H1 (cell line): ENCODE data around the gene ITPR1. TPM values are rescaled to one million over a fixed set of nuclear protein-coding genes. Genes with fewer than 3 reads are reported as not detected.

Experiments
- ASH2L ChIP-seq: fragments of 200-600, 300-600 bp; sonication (generic); IDR thresholded peaks from one replicate; pipeline ENCODE4 v1.7.1; 2017; ENCODE audit warnings: low read length
- CBX5 ChIP-seq: fragments of 300-800, 300-1000 bp; sonication (generic); IDR thresholded peaks from 2 replicates; pipeline ENCODE4 v1.7.1; 2016; ENCODE audit warnings: antibody characterized with exemption, low read length, low read depth
- CHD1 ChIP-seq: IDR thresholded peaks from 2 replicates; pipeline ENCODE4 v1.6.1; 2012; ENCODE audit warnings: low read depth, low read length, improper control_type of control experiment
- EGR1 ChIP-seq: IDR thresholded peaks from 2 replicates; pipeline ENCODE4 v1.6.1; 2011; ENCODE audit warnings: low read depth, low read length, borderline replicate concordance
- HDAC2 ChIP-seq, 2 experiments: fragments of 300-600 bp in 1 of 2; sonication (generic) in 1 of 2; IDR thresholded peaks; 2 replicates each; pipeline ENCODE4 v1.6.1; 2011 to 2012; ENCODE audit warnings: low read depth in 2 of 2, low read length in 2 of 2, mild to moderate bottlenecking in 2 of 2, moderate library complexity in 2 of 2, borderline replicate concordance in 1 of 2, inconsistent platforms in 1 of 2
- HDAC6 ChIP-seq: IDR thresholded peaks from one replicate; pipeline ENCODE4 v1.7.1; 2012; ENCODE audit warnings: low read depth, mild to moderate bottlenecking, inconsistent platforms, low read length, moderate library complexity
- POLR2A ChIP-seq, 2 experiments: IDR thresholded peaks; 1 replicate in 1 of 2; 2 replicates in 1 of 2; pipeline ENCODE4 v1.6.1; 2011; ENCODE audit warnings: low read depth in 2 of 2, low read length in 2 of 2, mild to moderate bottlenecking in 2 of 2; ENCODE audit errors: control extremely low read depth in 1 of 2
- SIN3A ChIP-seq, 2 experiments: IDR thresholded peaks in 1 of 2; conservative IDR thresholded peaks in 1 of 2; 2 replicates each; pipeline ENCODE4 v1.6.1; 2011 to 2012; ENCODE audit warnings: low read length in 2 of 2, improper control_type of control experiment in 1 of 2, low read depth in 1 of 2, mild to moderate bottlenecking in 1 of 2
- SP1 ChIP-seq: IDR thresholded peaks from 2 replicates; pipeline ENCODE4 v1.6.1; 2011; ENCODE audit warnings: low read depth, low read length
- TBP ChIP-seq: IDR thresholded peaks from 2 replicates; pipeline ENCODE4 v1.6.1; 2011; ENCODE audit warnings: low read depth, low read length, improper control_type of control experiment
- TEAD4 ChIP-seq: IDR thresholded peaks from 2 replicates; pipeline ENCODE4 v1.6.1; 2012; ENCODE audit warnings: low read depth, low read length, inconsistent platforms, mixed read lengths
- polyA plus RNA-seq, 7 experiments: library from polyadenylated mRNA; depleted of rRNA in 3 of 7; stranded (reverse) in 5 of 7; unstranded in 2 of 7; fragments of >200 nt in 5 of 7; fragments of 200-250 nt in 2 of 7; gene quantifications; 1 replicate in 5 of 7; 2 replicates in 1 of 7; 4 replicates in 1 of 7; pipeline versions ENCODE4 v1.2.1 to v1.2.3, GENCODE V29; 2011 to 2013; ENCODE audit warnings: missing spikeins in 2 of 7, mixed read lengths in 2 of 7
- total RNA-seq: library from RNA; stranded (reverse); fragmentation: NEBNext Ultra II Directional; extraction: Animal tissue kit (Norgen Biotek cat#: 25700); gene quantifications from 2 replicates; pipeline ENCODE4 v1.2.1, GENCODE V29; 2021
- TF ChIP-seq, protein P1 (sequence below): fragments of 300-600 bp; sonication (generic); IDR thresholded peaks from 2 replicates; pipeline ENCODE4 v1.7.1; 2012; ENCODE audit warnings: low read length, moderate library complexity, mild to moderate bottlenecking, inconsistent platforms; ENCODE audit not compliant: insufficient replicate concordance

ITPR1 gene
- total and polyA plus RNA-seq, 2 of the 8 experiments (the other 6 are each of a cell fraction or from before 2014, with no cell fraction given): 2.5 to 16.3 TPM

- TF ChIP-seq, protein P1, sequence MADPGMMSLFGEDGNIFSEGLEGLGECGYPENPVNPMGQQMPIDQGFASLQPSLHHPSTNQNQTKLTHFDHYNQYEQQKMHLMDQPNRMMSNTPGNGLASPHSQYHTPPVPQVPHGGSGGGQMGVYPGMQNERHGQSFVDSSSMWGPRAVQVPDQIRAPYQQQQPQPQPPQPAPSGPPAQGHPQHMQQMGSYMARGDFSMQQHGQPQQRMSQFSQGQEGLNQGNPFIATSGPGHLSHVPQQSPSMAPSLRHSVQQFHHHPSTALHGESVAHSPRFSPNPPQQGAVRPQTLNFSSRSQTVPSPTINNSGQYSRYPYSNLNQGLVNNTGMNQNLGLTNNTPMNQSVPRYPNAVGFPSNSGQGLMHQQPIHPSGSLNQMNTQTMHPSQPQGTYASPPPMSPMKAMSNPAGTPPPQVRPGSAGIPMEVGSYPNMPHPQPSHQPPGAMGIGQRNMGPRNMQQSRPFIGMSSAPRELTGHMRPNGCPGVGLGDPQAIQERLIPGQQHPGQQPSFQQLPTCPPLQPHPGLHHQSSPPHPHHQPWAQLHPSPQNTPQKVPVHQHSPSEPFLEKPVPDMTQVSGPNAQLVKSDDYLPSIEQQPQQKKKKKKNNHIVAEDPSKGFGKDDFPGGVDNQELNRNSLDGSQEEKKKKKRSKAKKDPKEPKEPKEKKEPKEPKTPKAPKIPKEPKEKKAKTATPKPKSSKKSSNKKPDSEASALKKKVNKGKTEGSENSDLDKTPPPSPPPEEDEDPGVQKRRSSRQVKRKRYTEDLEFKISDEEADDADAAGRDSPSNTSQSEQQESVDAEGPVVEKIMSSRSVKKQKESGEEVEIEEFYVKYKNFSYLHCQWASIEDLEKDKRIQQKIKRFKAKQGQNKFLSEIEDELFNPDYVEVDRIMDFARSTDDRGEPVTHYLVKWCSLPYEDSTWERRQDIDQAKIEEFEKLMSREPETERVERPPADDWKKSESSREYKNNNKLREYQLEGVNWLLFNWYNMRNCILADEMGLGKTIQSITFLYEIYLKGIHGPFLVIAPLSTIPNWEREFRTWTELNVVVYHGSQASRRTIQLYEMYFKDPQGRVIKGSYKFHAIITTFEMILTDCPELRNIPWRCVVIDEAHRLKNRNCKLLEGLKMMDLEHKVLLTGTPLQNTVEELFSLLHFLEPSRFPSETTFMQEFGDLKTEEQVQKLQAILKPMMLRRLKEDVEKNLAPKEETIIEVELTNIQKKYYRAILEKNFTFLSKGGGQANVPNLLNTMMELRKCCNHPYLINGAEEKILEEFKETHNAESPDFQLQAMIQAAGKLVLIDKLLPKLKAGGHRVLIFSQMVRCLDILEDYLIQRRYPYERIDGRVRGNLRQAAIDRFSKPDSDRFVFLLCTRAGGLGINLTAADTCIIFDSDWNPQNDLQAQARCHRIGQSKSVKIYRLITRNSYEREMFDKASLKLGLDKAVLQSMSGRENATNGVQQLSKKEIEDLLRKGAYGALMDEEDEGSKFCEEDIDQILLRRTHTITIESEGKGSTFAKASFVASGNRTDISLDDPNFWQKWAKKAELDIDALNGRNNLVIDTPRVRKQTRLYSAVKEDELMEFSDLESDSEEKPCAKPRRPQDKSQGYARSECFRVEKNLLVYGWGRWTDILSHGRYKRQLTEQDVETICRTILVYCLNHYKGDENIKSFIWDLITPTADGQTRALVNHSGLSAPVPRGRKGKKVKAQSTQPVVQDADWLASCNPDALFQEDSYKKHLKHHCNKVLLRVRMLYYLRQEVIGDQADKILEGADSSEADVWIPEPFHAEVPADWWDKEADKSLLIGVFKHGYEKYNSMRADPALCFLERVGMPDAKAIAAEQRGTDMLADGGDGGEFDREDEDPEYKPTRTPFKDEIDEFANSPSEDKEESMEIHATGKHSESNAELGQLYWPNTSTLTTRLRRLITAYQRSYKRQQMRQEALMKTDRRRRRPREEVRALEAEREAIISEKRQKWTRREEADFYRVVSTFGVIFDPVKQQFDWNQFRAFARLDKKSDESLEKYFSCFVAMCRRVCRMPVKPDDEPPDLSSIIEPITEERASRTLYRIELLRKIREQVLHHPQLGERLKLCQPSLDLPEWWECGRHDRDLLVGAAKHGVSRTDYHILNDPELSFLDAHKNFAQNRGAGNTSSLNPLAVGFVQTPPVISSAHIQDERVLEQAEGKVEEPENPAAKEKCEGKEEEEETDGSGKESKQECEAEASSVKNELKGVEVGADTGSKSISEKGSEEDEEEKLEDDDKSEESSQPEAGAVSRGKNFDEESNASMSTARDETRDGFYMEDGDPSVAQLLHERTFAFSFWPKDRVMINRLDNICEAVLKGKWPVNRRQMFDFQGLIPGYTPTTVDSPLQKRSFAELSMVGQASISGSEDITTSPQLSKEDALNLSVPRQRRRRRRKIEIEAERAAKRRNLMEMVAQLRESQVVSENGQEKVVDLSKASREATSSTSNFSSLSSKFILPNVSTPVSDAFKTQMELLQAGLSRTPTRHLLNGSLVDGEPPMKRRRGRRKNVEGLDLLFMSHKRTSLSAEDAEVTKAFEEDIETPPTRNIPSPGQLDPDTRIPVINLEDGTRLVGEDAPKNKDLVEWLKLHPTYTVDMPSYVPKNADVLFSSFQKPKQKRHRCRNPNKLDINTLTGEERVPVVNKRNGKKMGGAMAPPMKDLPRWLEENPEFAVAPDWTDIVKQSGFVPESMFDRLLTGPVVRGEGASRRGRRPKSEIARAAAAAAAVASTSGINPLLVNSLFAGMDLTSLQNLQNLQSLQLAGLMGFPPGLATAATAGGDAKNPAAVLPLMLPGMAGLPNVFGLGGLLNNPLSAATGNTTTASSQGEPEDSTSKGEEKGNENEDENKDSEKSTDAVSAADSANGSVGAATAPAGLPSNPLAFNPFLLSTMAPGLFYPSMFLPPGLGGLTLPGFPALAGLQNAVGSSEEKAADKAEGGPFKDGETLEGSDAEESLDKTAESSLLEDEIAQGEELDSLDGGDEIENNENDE: no peak
- TF ChIP-seq ASH2L (no peak), HDAC2 (IDR thresholded peaks at IDR 0.05; ENCODE audit: borderline replicate concordance in 1 of 2, low read depth in 2 of 2, low read length in 2 of 2) (no peak), EGR1 (no peak), TEAD4 (no peak), SP1 (no peak), CBX5 (no peak), POLR2A (IDR thresholded peaks at IDR 0.05; ENCODE audit: control extremely low read depth in 1 of 2, low read depth in 2 of 2, low read length in 2 of 2) (no peak), TBP (no peak), HDAC6 (no peak), SIN3A (conservative IDR thresholded peaks at IDR 0.05 in 1 of 2, IDR thresholded peaks at IDR 0.05 in 1 of 2; ENCODE audit: low read depth in 1 of 2, low read length in 2 of 2) (no peak), CHD1 (no peak)
Measured at GRCh38 chr3:4889896-4890295, 396.7 kb downstream of the ITPR1 start (continued).
